Kidney (tissue), 14 donors: Measurements from ENCODE around the gene PLD5. TPM values are rescaled to one million over a fixed set of nuclear protein-coding genes. Genes with fewer than 3 reads are reported as not detected.

Source experiments
- DNase-seq, 5 donors: peaks; one replicate each; pipeline ENCODE4 v3.0.0-alpha.2; 2013 to 2020
- FAIRE-seq: peaks from 2 replicates; lab custom pipeline; 2012; peaks lifted over from hg19 to GRCh38; lab: Jason Lieb, UNC
- H3K27ac ChIP-seq, 2 donors: one replicate each; pipeline ENCODE4 v1.7.0; 2013; ENCODE audit warnings: low read depth in 2 of 2, low read length in 2 of 2, inconsistent platforms in 1 of 2
- H3K27me3 ChIP-seq: one replicate; pipeline ENCODE4 v1.7.1; 2013; ENCODE audit warnings: low read length, inconsistent platforms; ENCODE audit not compliant: control insufficient read depth, insufficient read depth
- H3K36me3 ChIP-seq, 3 donors: one replicate each; pipeline versions ENCODE4 v1.7.0 to v1.7.1; 2013; ENCODE audit warnings: low read length in 3 of 3, control low read depth in 1 of 3, inconsistent platforms in 1 of 3; ENCODE audit not compliant: insufficient read depth in 3 of 3, control insufficient read depth in 2 of 3
- H3K4me1 ChIP-seq, 3 donors: one replicate each; pipeline versions ENCODE4 v1.7.0 to v1.7.1; 2013; ENCODE audit warnings: low read length in 3 of 3, inconsistent platforms in 1 of 3, low read depth in 1 of 3; ENCODE audit not compliant: control insufficient read depth in 2 of 3, insufficient read depth in 2 of 3
- H3K4me3 ChIP-seq, 3 donors: one replicate each; pipeline versions ENCODE4 v1.7.0 to v1.8.1; 2013; ENCODE audit warnings: low read length in 3 of 3, control low read depth in 1 of 3, inconsistent platforms in 1 of 3
- H3K9ac ChIP-seq, 3 donors: one replicate each; pipeline versions ENCODE4 v1.7.0 to v1.7.1; 2013; ENCODE audit warnings: low read length in 3 of 3, control low read depth in 1 of 3, inconsistent platforms in 1 of 3
- H3K9me3 ChIP-seq, 3 donors: one replicate each; pipeline versions ENCODE4 v1.7.0 to v1.7.1; 2013; ENCODE audit warnings: low read length in 3 of 3, control low read depth in 1 of 3, inconsistent platforms in 1 of 3; ENCODE audit not compliant: control insufficient read depth in 2 of 3, insufficient read depth in 1 of 3
- intact Hi-C: fragments of 100-400 bp; cut with DNase I; formaldehyde crosslinking; loops from one replicate; pipeline ENCODE4 v1.11.1; 2022
- polyA plus RNA-seq: library from polyadenylated mRNA; stranded (reverse); fragments of 350-450 nt; fragmentation: Illumina TruSeq; extraction: RNeasy Lipid Tissue Mini Kit (QIAGEN cat#74804); gene quantifications from one replicate; pipeline ENCODE4 v1.2.3, GENCODE V29; 2014; ENCODE audit warnings: low read depth, low replicate concordance; ENCODE audit not compliant: insufficient read depth
- total RNA-seq: library from RNA; stranded (reverse); fragmentation: NEBNext Ultra II Directional; extraction: Animal tissue kit (Norgen Biotek cat#: 25700); gene quantifications from one replicate; pipeline ENCODE4 v1.2.1, GENCODE V29; 2021
- TF ChIP-seq, protein P1 (sequence below): IDR thresholded peaks from 3 replicates; pipeline ENCODE4 v1.5.1; 2012; ENCODE audit warnings: mild to moderate bottlenecking, moderate library complexity, borderline replicate concordance; ENCODE audit not compliant: insufficient read depth; ENCODE audit errors: extremely low read depth
- donor health status: control.
- donor health status: control.
- donor health status: control.
- donor health status: control.
- donor health status: control.
- donor health status: DM: yes; HTN: yes; CAD: no.
- donor health status: Normal renal cell carcinoma (clear cell type).

Gene PLD5
- total and polyA plus RNA-seq, 2 donors from 2014 or later: 0.24 to 0.47 TPM

DNA sequence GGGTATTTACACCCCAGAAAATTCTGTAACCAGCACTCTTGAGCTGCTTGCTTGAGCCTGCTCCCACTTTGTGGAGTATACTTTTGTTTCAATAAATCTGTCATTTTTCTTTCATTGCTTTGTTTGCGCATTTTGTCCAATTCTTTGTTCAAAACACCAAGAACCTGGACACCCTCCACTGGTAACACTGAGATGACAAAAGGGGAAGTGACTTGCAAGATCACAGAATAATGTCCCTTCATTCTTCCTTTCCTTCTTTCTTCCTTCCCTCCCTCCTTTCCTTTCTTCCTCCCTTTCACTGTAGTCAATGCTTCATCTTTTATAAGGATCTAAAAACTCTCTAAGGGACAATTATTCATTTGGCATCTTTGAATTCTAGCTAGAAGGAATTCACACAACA is 391.1 kb downstream of the PLD5 start:
- H3K9ac ChIP-seq: no peak overlapping the region
- intact Hi-C loops: no loop called here
- no peaks in the 10 kb centered on the region for H3K36me3 ChIP-seq
- FAIRE-seq: no peak
- TF ChIP-seq, protein P1, sequence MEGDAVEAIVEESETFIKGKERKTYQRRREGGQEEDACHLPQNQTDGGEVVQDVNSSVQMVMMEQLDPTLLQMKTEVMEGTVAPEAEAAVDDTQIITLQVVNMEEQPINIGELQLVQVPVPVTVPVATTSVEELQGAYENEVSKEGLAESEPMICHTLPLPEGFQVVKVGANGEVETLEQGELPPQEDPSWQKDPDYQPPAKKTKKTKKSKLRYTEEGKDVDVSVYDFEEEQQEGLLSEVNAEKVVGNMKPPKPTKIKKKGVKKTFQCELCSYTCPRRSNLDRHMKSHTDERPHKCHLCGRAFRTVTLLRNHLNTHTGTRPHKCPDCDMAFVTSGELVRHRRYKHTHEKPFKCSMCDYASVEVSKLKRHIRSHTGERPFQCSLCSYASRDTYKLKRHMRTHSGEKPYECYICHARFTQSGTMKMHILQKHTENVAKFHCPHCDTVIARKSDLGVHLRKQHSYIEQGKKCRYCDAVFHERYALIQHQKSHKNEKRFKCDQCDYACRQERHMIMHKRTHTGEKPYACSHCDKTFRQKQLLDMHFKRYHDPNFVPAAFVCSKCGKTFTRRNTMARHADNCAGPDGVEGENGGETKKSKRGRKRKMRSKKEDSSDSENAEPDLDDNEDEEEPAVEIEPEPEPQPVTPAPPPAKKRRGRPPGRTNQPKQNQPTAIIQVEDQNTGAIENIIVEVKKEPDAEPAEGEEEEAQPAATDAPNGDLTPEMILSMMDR: no peak
- H3K4me1 ChIP-seq: no peaks in the 10 kb centered on the region
- no peaks in the 10 kb centered on the region for H3K9me3 ChIP-seq
- DNase-seq: no peak
- H3K27me3 ChIP-seq: no peaks in the 10 kb centered on the region
- no peak overlapping the region for H3K27ac ChIP-seq
- H3K4me3 ChIP-seq: no peak overlapping the region

DNA sequence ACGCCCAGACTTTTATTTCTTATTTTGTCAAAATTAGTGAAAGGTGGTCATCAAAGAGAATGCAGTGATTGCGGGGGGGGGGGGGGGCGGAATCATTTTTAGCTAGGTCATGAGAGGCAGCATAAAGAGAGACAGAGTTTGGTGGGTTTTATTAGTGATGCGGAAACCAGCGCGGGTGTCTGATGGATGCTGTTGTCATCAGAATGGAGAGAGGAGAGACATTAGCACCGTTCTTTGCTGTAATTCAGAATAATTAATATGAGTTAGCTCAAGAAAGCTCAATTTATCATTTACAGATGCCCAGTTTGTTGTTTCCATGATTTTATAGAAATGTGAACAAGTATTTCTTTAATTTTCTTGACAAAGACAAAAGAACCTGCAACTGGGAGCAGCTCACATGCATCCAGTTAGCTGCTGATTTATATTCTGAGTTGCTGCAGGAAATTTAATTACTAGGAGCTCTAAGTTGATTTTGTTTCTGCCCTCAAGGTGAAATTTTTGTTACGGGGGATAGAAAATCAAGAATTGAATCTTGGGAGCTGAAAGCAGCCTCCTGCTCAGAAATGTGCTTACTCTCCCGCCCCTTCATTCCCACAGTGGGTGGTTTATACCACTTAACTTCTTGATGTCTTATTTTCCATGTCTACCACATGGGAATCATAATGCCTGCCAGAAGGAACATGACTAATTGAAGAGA is 392.2 kb downstream of the PLD5 start:
- FAIRE-seq: no peak
- peak in 2 of 5 donors; percentile 5 to 6 for DNase-seq
- H3K4me1 ChIP-seq: no peaks in the 10 kb centered on the region
- H3K36me3 ChIP-seq: no peaks in the 10 kb centered on the region
- H3K9me3 ChIP-seq: no peaks in the 10 kb centered on the region
- no peak overlapping the region for H3K27ac ChIP-seq
- H3K27me3 ChIP-seq: no peaks in the 10 kb centered on the region
- TF ChIP-seq, protein P1: no peak
- no peak overlapping the region for H3K4me3 ChIP-seq
- H3K9ac ChIP-seq: no peak overlapping the region
- intact Hi-C loops: no loop called here

DNA sequence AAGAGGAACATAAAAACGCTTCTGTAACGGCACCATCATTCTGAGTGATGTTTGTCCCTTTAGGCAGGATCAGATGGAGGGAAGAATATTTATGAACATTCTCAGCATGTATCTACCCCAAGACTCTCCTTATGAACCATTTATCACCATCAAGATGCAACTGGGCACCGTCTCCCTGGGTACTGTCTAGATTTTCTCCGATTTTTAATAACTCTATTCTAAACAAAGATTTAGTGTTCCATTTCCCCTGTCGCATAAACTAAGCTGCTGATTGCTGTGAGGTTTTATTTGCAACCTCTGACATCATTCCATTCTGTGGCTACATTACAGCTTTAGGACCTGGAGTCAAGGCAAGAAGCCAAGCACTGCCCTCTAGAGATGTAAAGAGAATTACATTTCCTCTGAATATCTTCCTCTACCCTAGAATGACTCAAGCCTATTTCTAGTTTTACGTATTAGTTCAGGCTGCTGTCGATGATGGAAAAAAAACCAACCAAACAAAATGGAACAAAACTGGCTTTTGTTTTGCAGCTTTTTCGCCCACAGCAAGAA is 395.5 kb downstream of the PLD5 start:
- TF ChIP-seq, protein P1: no peak
- Histone ChIP-seq H3K4me1 (no peaks in the 10 kb centered on the region), H3K9me3 (no peaks in the 10 kb centered on the region), H3K27me3 (no peaks in the 10 kb centered on the region), H3K27ac (no peak overlapping the region), H3K9ac (no peak overlapping the region), H3K4me3 (no peak overlapping the region), H3K36me3 (no peaks in the 10 kb centered on the region)
- intact Hi-C loops: no loop called here
- no peak for FAIRE-seq
- peak in 2 of 5 donors; percentile 12 to 46 for DNase-seq
